HG03060 (cell line): ENCODE measurements around the gene MUC5B.
"Not testable (repeated sequence)": the region's sequence is repeated elsewhere in the genome, so short reads cannot be mapped to it uniquely, and the experiment has no call there.

Experiments
- ATAC-seq: cut with Tn5 transposase; IDR thresholded peaks from one replicate; pipeline ENCODE4 v1.9.1; 2021; ENCODE audit warnings: low read depth, moderate number of reproducible peaks; ENCODE audit not compliant: unreplicated experiment

The MUC5B gene

DNA sequence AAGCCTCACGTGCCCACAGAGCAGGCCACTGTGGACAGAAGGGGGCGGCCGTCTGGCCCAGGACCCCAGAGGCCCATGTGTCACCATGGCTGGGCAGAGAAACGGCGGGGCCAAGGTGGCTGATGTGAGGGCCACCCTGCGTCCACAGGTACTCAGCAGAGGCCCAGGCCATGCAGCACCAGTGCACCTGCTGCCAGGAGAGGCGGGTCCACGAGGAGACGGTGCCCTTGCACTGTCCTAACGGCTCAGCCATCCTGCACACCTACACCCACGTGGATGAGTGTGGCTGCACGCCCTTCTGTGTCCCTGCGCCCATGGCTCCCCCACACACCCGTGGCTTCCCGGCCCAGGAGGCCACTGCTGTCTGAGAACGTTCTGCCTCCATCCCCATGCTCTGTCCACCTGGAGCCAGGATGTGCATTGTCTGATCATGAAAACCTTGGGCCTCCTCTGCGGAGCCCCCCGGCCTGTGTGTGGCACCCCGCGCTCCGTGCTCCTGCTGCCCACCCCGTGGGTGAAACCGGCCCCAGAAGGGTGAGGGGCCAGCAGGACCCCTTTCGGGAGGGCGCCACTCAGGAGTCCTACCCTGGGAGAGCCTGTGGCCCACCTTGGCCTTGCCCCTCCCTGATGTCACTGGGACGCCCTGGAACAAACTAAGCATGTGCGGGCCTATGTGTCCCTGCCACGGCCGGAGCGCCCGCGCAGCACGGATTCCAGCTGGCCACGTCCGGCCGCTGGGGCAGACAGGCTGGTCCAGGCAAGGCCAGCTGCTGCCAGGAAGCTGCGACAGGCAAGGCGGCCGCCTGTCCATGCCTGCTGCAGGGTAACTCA, 38.6 kb downstream of the MUC5B start:
- ATAC-seq: no peak

DNA sequence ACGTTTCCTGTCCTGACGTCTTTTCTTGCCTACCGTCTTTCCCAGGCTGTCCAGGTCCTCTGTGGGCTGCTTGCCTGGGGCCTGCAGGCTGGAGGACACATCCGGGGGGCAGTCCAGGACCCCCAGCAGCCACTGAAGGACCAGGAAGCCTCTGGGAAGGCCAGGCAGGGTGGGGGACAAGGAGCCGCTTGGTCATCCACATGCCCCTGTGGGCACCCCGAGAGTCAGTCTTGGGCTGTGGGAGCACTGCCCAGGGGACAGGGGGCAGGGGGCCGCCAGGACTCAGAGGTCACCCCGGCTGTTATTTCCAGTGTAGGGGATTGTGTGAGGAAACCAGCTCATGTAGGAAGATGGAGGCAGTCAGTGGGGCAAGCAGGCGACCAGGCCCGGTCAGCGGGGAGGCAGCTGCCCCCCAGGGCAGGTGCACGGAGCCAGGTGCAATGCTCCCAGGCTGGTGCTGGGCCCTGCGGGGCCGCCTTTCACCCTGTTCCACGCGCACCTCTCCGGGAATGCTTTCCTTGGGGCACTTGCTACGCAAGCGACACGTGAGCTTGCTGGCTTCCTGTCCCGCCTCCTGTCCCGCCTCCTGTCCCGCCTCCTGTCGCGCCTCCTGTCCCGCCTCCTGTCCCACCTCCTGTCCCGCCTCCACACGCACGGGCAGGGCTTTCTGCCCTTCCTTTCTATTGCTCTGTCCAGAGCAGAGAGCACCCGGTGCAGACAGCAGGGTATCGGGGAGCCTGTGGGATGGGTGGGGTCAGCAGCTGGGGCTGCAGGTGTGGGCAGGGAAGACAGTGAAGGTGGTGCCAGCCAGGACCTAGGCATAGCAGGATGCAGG, 39.5 kb downstream of the MUC5B start:
- no peak for ATAC-seq

DNA sequence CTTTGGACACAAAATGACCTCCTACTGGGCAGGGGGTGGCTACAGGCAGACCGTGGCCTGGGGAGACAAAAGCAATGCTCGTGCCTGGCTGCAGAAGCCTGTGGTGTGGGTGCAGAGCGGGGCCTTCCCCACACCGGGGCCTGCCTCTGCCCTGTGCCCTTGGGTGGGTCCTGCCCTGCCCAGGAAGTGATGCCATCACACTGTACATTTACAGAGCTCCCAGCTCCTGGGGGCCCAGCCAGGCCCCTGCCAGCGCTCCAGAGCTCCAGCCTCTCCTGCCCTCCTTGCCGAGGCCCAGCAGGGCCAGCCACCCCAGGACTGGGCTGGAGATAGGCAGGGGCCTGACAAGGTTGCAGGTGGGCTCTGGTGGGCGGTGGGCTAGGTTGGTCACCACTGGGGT, 40.1 kb downstream of the MUC5B start:
- ATAC-seq: no peak

DNA sequence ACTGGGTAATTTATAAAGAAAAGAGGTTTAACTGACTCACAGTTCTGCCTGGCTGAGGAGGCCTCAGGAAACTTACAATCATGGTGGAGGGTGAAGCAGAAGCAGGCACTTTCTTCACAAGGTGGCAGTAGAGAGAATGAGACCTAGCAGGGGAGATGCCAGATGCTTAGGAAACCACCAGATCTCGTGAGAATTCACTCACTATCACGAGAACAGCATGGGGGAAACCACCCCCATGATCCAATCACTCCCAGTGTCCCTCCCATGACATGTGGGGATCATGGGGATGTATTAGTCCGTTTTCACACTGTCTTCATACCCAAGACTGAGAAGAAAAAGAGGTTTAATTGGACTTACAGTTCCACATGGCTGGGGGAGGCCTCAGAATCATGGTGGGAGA, 41.6 kb downstream of the MUC5B start:
- ATAC-seq: not testable (repeated sequence)

DNA sequence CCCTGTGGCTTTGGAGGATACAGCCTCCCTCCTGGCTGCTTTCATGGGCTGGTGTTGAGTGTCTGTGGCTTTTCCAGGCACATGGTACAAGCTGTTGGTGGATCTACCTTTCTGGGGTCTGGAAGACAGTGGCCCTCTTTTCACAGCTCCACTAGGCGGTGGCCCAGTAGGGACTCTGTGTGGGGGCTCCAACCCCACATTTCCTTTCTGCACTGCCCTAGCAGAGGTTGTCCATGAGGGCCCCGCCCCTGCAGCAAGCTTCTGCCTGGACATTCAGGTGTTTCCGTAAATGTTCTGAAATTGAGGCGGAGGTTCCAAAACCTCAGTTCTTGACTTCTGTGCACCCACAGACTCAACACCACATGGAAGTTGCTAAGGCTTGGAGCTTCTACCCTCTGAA, 42.6 kb downstream of the MUC5B start:
- not testable (repeated sequence) for ATAC-seq

DNA sequence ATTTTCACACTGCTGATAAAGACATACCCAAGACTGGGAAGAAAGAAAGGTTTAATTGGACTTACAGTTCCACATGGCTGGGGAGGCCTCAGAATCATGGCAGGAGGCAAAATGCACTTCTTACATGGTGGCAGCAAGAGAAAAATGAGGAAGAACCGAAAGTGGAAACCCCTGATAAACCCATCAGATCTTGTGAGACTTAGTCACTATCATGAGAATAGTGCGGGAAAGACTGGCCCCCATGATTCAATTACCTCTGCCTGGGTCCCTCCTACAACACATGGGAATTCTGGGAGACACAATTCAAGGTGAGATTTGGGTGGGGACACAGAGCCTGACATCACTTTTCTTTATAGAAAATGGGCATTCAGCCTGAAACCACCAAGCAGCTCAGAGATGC, 44.1 kb downstream of the MUC5B start:
- ATAC-seq: not testable (repeated sequence)

DNA sequence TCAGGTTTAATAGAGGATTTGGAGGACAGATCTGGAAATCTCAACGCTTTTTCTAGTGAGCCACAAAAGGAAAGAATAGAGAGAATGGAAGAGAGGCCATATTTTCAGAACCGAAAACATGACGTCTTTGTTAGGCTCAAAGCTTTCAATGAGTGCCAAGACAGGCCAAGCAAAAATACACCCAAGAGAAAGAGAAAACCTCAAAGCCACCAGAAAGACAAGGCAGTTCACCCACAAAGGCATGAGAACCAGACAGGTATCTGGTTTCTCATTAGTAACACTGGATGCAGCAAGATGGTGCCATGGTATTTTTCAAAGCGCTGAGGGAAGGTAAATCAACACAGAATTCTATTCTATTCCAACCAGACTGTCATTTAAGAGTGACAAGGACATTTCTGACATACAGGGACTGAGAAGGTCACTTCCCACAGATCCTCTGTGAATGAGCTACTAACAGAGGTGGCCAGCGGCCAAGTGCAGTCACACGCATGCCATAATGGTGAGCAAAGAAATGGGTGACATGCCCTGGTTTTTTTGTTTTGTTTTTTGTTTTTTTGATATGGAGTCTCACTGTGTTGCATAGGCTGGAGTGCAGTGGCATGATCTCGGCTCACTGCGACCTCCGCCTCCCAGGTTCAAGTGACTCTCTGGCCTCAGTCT, 44.7 kb downstream of the MUC5B start:
- ATAC-seq: no peak

DNA sequence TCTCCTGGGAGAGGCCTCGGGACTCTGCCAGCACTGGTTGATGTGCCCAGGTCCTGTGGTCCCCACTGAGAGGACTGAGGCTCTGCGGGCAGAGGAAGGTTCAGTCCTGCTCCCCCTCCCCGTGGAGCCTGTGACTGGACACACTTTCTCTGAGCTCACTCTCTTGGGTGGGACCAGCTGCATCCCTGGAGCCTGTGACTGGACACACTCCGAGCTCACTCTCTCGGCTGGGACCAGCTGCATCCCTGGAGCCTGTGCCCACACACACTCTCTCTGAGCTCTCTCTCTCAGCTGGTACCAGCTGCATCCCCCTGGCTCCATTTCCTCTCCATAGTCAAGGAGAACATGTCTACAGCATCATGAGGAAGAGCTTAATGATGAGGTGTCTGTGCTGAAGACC, 47.1 kb downstream of the MUC5B start:
- ATAC-seq: no peak

DNA sequence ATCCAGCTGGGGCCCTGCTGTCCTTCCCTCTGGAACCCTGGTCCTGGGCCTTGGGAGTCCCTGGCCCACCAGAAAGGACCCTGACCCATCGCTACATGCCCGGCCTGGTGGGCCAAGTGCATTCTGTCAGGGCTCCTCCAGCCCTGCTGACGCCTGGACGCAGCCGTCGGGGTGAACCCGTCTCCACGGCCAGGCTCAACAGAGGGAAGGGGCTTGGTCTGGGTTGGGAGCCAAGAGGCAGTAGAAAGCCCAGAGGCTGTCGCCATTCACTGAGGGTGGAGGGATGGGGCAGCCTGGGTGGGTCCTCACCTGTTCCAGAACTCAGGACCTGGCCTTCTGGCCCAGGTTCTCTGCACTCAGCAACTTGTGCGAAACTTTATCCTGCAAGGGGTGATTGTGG, 47.6 kb downstream of the MUC5B start:
- no peak for ATAC-seq

DNA sequence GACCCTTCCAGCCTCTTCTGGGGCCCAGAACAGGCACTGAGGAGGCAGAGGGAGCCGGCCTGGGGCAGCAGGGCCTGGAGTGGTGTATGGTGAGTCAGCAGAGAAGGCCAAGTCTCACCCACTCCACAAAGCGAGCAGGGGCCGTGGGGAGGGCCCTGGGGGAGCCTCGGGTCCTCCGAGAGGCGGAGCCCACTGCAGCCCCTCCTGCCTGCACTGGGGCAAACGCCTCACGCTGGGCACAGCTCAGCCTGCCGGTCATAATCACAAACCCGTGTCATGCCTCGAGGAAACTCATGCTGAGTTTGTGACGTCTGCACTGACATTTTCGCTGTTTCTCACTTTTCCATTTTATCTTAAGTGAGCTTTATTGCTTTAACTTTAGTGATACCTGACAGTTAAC, 48.1 kb downstream of the MUC5B start:
- no peak for ATAC-seq

DNA sequence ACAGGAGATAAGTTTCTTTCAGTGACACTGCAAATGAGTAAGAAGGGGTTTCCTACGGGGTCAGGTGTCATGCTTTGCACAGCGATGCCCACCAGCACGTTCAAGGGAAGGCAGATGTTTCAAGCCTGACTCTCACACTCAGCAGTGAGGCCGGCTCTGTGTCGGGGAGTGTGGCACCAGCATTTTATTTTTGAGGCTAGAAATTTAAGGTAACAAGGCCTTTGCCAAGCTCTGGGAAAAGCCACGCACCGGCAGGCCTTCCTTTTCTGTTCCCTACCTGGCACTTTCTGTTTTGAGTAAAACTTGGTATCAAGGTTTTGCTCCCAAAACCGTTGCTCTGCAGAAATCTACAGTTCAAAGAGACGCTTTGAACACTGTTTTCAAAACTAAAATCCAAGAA, 48.5 kb downstream of the MUC5B start:
- no peak for ATAC-seq

DNA sequence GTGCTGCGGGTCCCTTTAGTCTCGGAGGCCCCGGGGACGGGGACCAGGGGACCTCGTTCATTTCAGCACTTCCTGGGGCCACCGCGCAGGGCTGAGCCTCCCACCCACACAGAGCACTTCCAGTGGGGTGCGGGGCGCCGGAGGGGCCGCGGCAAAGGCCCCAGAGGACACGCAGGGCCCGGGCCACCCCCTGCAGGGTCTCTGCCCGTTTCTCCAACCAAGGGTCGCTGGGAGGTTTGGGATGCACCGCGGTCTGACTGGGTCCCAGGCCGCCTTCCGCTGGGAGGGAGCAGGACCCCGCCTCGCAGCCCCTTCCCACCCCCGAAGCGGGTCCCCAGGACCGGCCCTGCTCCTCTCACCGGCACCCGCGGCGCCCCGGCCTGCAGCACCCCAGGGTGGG, 49.1 kb downstream of the MUC5B start:
- ATAC-seq: no peak

DNA sequence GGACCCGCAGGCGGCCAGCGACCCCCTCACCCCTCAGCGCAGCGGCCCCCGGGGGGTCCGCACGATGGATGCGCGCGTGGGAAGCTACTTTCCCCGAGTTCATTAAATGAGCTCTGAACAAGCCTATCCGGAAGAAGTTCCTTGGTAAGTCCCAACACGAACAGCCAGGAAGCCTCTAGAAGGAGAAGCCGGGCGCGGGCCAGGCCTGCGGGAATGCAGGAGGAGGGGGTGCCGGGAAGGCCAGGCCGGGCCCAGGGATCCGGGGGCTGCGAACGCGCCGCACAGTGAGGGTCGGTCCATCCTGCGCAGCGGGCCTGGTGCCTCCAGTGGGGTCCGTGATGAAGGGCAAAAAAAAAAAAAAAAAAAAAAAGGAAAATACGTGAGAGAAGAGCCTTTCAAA, 49.7 kb downstream of the MUC5B start:
- ATAC-seq: no peak

DNA sequence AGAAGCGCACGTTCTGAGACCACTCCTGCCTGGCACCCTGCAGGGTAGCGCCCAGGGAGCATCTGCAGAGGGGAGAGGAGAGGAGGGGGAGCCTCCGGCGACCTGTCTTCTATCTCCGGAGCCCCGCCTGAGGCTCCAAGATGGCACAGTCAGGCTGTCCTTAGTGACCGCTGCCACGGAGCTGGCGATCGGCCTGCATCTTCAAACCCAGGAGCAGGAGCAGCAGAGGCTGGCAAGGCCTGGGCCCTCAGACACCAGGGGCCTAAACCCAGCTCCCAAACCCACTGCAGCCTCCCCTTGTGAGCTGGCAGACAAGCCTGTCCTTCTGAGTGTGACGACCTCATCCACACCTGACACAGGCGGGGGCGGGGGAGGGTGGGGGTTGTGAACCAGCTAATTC, 51.6 kb downstream of the MUC5B start:
- no peak for ATAC-seq

DNA sequence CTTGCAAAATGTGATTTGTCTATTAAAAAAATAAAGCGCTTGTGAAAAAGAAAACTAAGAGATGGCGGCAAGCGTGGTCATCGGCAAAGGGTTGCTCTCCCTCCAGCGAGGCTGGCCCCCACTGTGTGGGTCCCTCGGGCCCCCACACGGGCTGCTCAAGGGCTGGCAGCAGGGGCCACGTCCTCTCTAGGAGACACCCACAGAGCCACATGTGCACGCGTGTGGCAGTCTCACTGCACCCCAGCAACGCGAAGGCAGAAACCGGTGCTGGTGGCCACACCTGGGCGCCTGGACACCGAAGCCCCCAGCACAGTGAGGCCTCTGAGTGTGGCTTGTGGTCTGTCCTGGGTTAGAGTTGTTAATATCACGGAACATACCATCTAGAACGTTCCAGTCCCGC, 52.2 kb downstream of the MUC5B start:
- no peak for ATAC-seq

DNA sequence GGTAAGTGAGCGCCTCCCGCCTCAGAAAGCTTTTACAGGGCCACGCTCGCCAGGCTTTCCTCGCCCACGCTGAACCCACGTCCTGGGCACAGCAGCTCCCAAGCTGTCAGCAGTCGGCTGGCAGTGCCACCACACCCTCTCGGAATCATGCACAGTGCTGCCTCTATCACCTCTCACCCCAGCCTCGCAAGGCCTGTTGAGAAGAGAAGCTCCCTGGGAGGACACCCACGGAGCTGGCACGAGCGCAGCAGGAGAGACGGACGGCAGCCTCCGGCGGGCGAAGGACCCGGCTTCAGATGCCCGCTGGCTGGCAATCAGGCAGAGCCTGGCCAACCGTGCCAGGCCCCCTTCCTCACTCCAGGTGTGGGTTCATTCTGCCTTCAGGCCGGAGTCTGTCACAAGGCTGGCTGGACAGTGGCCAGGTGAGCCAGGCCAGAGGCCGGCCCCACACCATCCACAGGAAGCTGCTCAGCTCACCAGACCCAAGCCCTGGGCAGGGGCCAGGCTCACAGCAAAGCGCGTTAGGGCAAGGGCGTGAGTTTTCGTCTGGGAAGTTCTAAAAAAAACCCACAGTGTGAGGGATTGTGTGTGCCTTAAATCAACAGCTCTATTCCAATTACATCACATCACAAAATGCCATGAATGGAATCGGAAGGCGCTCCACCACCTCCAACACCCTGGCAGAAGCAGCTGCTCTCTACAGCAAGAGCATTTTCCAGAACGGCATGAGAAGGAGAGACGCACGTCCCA, 53.4 kb downstream of the MUC5B start:
- ATAC-seq: no peak

DNA sequence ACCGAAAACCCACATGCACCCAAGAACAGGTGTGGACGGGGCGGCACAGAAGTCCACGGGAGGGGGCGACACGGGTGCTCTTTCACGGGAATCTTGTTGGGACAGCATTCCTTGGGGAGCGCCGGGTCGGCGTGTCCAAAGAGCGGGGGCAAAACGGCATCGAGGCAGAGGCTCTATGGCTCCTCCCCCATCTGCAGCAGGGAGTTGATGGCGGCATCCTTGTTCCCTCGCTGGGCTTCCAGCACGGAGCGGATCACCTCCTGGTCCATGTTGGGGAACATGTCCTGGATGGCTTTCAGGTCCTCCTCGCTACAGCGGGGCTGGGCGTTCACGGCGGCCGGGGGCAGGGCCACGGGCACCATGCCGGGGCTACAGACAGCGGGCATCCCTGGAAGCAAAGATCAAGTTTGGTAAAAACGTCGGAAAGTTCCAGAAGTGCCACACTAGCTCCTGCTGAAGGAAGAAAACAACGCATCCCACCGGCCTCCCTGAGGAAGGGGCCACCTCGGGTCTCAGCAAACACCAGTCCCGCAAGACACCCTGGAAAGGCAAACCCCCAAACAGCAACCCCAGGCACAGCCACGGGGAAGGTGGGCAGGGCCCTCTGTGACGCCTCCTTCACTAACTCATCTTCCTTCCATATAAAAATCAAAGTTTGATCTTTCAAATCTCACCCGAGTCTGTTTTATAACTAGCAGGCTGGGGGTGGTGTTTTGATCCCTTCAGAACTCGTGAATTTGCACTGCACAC, 54.2 kb downstream of the MUC5B start:
- ATAC-seq: no peak

DNA sequence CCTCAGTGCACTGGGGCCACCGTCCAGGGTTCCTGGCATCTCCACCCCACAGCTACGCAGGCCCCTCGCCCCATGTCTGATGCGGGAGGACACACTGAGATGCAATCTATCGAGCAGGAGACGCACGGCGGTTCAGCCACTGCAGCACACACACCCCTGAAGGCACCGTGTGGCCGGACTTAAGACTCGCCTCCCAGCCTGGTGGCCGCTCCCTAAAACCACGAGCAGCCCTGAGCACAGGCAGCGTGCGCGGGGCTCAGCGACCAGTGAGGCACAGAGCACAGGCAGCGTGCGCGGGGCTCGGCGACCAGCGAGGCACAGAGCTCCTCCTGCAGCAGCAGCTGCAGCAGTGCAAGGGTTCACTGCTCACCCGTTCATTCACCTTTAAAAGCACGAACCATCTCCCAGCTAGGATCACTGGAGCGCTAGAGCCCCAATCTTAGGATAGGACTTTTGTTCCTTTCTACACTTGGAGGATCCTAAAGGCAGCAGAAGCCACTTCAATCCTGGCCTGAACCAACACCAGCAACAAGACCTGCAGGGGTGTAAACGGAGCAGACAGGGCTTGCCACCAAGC, 55.2 kb downstream of the MUC5B start:
- no peak for ATAC-seq

DNA sequence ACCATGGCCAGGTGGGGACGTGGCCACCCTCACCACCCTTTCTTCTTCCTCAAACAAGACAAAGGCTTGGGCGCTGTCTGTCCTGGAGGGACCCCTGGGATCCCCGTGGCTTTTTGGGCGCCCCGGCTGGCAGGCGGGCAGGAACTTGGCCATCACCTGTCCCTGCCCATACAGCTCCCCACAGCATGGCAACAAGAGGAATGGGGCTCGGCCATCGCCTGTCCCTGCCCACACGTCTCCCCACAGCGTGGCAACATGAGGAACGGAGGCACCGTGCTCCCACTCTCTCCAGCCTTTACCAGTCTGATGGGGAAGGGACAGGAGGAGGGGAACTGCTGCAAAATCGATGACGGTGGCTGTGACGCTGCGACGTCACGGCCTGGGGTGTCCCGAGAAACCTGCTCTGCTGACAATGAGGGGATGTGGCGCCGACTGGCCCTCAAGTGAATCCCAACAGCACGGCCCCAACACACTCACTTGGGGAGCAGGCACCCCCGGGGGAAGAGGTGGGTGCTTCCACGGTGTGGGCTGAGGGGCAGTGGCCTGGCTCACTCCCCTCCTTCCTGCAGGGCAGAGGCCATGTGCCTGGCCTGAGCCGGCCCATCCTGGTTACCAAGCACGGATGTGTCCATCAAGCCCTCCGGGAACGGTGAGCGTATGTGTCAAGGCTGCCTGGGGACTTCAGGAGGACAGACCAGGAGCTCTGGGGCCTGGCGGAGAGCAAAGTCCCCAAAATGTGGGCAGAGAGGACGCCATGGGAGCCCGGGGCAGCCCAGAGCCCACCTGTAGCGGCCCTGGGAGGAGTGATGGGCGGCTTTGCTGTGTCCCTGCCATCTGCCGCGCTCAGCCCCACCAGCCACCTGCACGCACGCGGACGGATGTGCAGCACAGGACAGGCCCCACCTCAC, 56.2 kb downstream of the MUC5B start:
- no peak for ATAC-seq
